PFSK-1 (cell line): ENCODE measurements around the gene SLC25A25.

ENCODE experiments used
- FOXP2 ChIP-seq: optimal IDR thresholded peaks from 2 replicates; pipeline ENCODE3; 2011; ENCODE audit warnings: borderline replicate concordance, control low read depth, inconsistent platforms; ENCODE audit not compliant: insufficient read depth; ENCODE audit errors: extremely low read length, extremely low read depth
- TAF1 ChIP-seq: IDR thresholded peaks from 2 replicates; pipeline ENCODE4 v1.6.1; 2012; ENCODE audit warnings: low read length, control low read depth, borderline replicate concordance; ENCODE audit not compliant: insufficient read depth

DNA sequence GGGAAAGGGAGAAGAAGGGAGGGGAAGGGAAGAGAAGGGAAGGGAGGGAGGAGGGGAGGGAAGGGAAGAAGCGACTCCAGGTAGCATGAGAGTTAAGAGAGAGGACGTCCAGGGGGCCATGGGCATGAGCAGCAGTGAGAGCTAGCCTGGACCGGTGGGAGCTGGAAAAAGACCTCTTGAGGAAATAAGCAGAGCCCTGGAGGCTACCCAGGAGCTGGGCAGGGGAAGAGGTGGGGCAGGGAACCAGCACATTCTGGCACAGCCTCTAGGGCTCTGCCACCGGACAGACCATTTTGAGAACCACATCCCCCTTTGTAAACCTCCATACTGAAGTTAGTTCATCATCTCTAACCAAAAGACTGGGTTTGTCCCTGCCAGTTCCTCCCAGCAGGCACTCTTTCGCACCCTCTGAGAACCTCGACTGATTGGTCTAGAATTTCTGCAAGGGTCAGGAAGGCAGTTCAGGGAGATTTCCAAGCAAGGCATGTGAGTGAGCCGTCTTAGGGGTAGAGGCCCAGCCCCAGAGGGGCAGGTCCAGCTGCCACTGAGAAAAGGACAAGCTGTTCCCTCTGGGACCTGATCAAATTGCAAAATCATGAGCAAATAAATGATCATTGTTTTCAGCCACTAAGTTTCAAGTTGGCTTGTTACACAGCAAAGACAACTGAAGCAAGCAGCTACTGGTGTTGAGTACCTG lies 12.5 kb upstream of the SLC25A25 start:
- TF ChIP-seq FOXP2, result no peak
- no peak for TF ChIP-seq TAF1
